ENCODE measurements around the gene MYL11.
A peak's percentile ranks its signal among the peaks of the same experiment; 100 is the strongest.

Gene MYL11

DNA sequence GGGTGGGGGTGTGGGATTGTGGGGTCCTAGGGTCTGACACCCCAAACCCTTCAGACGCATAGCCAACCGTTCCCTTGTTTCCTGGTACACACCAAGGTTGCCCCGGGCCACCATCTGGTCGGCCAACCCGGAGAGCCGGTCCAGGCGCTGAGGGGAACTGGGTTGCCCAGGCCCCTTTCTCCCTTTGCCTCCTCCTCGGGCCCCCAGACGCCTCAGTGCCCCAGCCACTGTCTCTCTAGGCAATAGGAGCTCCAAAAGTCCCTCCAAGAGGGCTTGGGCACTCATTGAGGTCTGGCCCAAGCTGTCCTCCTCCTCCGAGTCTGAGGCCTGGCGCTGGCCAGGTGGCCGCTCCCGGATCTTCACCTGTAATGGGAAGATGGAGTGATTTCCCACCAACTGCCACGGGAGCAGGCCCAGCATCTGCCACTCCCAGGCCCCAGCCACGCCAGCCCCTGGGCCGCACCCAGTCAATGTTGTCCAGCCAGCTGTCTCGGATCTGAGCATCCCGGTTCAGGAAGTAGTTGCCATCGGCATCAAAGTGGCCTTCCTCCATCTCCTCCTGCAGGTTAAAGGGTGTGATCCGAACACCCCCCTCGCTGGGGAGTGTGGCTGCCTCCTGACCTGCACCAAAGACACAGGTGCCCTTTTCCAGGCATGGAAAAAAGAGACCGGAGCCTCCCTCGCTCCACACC lies 21.0 kb upstream of the MYL11 start:
- no peak for DNase-seq

DNA sequence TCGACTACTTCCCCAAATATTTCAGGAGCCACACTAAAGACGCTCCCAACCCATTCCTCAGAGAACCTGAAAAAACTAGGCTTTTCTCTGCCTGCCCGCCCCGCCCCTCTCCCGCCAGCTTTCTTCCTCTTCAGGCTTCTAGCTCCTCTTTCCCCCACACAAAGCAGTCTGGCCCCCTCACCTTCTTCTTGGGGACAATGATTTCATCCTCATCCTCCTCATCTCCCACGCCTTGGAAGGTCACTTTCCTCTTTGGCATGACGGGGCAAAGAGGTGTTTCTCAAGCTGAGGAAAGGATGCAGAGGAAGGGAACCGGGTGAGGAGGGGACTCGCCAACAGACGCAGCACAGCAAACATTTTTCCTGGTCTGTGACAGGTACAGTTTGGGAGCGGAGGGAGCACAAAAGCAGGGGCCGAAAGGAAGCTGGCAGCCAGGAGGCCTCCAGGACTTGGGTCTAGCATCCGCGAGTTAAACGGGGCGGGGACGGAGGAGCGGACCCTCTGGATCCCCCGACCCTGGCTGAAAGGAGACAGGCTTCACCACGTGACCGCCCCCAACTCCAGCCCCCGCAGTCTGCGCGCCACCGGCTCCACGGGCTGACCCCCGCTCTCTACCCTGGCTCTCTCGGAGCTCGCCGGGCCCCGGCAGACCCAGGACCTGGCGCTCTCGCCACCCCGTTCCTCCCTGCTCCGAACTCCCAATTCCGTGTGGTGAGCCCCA lies 20.0 kb upstream of the MYL11 start:
- no peak for DNase-seq

DNA sequence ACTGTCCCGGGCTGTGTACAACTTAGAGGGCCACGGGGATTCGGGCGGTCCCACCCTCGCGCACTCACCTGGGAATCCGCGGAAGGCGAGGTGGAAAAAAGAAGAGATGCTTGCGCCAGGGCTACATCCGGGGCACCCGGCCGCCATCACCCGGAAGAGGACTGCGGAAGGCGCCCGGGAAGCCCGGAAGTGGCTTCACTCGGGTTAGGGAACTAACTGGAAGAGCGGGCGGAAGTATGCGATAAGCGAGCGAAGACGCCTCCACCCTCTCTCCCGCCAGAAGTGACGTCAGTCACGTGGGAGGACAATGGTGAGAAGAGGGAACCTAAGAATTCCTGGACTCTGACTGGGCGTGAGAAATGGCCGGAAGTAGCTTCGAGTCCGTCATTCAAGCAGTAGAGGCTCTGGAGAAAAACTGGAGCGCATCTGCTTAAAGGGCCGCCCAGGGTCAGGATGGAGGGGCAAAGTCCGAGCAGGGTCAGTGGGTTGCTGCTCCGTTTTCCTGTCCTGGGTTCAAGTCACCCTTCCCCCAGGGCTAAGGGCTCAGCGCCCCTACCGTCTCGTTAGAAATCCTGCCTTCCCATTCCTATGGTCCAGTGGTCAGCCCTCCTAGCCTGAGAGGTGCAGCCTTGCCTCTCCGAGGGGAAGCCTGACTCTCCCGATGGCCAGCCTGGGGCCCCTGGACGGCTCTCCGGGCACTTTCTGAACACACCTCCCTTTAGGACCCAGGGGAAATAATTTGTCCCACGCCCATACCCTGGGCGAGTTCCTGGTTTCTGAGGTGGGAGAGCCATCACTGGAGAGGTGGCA lies 19.3 kb upstream of the MYL11 start, which contains the start of gene CD2BP2:
TSS of gene CD2BP2 (minus strand) at position 165 of the 810 bp plus-strand sequence. CDS start 627 bp downstream, outside the sequence.
- DNase-seq, result peak; percentile 66 to 98 (median 94)

DNA sequence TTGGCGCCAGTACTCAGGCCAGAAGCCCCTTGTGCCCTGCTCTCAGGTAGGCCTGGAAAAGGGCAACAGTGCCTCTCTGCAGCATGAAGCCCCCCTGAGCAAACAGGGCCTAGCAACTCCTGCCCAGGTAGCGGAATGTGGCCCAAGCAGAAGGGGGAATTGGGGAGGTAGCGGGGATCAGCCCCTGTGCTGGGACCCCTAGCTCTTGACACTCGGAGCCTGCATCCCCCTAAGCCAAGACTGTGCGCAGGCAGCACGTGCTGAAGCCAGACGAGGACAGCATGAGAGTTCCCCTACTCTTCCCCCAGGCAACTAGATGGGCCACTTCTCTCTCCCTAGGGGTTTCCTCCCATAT lies 18.7 kb upstream of the MYL11 start:
- peak in 1 of 56 donors; percentile 52 for DNase-seq

DNA sequence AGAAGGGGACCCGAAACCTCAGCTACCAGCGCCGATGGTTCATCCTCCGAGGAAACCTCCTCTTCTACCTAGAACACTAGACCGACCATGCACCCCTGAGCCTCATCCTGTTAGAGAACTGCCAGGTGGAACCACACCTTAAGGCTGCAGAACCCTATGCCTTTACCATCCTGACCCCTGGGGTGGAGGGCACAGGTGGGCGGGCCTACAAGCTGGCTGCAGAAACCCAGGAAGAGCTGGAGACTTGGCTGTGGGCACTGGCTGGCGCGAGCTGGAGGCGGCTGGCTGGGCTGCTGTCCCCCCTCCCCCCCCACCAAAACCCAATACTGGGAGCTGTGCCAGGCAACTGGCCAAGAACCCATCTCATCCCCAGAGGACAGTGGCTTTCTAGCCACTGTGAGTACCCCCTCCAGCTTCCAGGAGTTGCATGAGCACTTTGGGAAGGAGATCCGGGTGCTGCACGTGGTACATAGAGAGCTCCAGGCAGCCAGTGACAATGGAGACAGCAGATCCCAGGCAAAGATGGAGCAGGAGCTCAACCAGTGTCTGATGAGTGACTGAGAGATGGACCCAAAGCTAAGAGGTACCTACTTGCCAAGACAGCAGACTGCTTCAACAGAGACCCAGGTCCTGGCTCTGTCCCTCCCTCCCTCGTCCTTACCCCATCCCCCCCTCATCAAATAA lies 18.1 kb upstream of the MYL11 start:
- DNase-seq, result peak in 22 of 56 donors; percentile 15 to 62 (median 35)

DNA sequence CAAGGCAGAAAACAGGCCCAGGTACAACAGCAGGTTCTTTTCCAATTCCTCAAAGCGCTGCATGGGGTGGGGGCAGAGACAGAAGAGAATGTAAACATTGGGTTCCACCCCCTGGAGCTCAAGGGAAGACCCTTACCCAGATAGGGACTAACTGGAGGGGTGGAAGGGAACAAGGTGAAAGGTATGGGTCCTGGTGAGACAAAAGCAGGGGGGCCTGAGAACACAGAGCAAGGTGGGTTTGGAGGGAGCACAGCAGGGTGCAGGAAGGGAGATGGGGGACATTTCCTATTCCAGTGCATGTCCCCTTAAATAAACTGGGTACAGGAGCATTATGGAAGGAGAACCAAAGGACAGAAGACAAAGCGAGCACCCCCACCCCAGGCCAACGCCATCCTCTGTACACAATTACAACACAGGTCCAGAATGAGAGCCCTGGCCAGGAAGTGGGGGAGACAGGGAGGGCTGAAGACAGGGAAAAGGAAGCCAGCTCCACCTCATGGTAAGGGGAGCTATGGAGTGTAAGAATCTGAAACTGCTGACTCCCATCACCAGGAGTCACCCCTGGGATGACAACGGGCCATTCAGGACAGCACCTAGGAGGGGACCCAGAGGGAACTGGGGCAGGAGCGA lies 17.4 kb upstream of the MYL11 start:
- DNase-seq, result no peak

DNA sequence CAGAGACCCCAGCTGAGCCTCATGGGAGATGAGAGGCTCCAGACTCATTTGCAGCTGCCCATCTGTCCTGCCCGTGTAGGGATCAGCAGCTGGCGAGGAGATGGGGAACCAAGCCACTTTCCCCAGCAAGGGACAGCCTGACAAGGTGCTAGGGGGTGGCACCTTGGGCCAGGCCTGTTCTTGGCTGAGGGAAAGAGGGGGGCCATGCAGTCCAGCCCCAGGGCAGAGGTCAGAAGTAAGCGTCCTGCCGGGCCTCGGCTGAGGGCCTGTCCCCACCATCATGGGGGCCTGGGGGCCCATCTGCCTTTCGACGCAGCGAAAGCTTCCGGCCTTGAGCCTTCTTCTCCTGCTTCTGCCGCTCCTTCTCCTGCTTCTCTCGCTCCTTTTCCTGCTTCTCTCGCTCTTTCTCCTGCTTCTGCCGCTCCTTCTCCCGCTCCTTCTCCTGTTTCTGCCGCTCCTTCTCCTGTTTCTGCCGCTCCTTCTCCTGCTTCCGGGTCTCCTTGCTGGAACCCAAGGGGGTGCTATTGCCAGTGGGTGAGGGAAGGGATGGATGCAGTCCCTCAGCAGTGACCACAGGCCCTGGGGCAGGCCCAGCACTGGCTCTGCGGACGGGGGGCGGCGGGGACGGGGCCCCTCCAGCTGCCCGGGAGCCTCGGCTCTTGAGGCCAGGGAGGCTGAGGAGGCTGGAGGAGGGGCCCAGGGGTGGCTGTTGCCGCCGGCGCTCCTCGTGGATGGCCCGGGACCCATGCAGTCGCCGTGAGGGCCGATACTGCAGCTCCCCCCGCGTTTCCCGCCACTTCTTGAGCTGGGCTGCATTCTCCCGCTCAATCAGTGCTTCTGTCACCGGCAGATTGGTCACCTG lies 16.7 kb upstream of the MYL11 start:
- DNase-seq, result no peak

DNA sequence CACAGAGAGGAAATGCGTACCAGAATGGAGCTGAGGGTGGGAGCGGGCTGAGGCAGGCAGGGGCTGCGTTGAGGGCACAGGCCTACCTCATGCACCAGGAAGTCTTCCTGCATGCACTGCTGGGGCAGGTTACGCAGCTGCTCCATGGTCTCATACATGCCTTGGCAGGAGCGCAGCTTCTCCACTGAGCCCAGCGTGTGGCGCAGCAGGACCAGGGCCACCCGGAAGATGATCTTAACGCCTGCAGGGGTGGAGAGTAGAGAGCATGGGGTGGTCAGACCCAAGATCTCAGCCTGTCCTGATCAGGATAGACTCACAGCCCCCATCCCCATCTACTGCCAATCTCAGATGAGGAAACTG lies 16.0 kb upstream of the MYL11 start:
- no peak for DNase-seq

DNA sequence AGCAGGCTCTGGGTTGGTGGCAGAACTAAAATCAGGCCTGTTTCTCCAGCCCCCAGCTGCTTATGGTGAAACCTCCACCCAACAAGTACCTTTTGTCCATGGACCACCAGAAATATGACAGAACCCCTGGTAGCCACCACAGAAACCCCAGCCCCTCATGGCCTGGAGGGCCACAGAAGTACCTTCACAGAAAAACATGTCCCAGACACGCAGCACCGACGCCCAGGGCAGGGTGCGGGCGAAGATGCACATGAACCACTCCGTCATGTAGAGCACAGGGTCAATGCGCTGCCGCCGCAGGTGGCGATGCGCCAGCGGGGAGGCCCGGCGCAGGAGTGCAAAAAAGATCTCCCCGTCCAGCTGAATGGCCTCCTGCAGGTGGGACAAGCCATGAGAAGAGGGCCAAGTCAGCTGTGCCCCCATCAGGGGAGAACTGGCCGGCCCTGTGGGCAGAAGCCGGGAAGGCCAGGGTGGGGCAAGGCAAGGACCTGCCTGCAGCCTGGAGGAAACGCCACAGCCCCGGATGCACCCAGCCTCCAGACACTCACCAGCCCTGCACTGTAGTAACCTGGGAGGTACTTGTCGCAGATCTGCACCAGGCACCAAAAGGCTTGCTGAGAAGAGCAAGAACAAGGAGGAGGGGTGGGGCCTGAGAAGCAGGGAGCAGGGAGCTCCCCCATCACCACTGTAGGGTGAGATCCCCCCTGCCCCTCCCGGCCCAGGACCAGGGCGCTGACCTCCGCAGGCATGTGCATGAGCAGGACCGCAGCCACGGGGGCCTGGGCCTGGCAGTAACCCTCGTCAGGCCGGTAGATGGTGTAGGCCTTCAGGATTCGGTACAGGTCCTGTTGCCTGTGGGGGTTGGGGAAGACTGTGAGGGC lies 15.4 kb upstream of the MYL11 start:
- no peak for DNase-seq

DNA sequence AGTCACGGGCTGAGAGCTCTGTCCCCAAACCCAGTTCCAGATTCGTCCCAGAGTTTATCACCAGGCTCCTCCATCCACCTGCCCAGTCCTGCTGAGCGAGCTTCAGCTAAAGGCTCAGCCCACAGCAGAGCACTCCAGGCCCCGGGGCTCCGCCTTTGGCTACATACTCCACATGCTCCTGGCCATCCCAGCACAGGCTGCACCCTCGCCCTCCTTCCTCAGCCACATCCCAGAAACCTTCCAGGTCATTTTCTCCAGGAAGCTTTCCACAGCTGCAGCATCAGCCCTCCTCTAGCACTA lies 14.8 kb upstream of the MYL11 start:
- DNase-seq, result no peak

DNA sequence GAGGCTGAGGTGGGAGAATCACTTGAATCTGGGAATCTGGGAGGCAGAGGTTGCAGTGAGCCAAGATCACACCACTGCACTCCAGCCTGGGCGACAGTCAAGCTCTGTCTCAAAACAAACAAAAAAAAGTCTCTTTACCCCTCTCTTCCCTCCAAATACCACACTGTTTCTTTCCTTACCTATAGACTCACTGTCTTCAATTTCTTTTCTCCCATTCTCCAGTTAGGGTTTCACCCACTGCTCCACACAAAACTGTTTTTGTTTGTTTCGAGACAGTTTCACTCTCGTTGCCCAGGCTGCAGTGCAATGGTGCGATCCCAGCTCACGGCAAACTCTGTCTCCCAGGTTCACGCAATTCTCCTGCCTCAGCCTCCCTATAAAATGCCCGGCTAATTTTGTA lies 13.4 kb upstream of the MYL11 start:
- no peak for DNase-seq

DNA sequence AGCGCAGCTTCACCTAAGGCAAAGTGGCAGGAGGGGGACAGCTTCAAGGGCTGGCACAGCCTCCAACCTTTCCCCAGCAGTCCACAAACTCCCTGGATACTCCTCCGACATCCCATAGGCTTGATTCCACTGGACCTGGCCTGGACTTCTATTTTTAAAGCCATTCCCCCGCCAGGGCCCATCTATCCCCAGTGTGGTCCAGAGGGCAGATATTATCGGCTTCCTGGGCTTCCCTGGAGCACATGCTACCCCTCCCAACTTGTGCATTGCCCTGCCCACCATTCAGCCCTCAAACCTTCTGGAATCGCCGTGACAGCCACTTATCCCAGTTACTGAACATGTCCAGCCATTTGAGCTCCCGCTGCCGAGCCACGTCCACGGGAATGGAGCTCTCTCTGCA lies 9.4 kb upstream of the MYL11 start:
- no peak for DNase-seq

DNA sequence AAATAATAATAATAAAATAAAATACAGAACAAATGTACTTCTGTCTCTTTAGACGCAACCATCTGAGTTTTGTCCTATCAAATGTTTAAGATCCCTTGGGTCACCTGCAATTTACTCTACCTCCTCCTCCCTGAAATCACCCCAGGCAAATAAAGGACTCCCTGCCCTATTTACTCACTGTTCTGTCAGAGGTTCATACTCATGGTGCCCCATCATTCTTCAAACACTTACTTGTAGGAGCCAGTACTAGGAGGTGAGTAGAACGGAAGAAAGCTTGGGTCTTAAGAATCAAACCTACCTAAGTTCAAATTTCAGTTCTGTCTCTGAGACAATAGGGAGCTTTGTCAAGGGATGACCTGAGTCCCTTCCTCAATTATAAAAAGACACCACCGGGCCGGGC lies 8.1 kb upstream of the MYL11 start:
- no peak for DNase-seq

DNA sequence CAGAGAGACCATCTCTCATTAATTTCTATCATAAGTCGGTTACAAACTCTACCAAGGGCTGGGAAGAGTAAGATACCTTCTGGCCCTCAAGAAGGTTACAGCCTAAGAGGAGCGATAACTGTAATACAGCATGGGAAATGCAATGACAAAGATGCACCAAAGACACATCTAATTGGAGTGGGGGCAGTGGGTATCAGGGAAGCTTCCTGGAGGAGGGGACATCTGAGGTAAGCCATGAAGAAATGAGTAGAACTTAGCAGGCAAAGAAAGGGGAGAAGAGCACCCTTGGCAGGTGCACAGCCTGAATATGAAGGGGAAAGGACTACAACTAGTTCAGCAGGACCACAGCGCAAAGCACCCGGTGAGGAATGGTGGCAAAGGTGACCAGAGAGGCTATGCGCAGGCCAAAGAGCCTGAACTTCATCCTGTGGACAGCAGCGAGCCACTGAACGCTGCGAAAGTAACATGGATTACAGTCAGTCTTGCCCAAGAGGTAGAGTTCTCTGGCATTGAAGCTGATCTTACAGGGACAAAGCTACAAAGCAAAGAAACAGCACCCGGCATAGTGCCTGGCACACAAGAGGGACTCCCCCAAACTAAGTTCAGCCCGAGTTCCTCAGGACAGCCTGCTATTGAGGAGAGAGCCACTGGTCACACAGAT lies 7.1 kb upstream of the MYL11 start:
- no peak for DNase-seq

DNA sequence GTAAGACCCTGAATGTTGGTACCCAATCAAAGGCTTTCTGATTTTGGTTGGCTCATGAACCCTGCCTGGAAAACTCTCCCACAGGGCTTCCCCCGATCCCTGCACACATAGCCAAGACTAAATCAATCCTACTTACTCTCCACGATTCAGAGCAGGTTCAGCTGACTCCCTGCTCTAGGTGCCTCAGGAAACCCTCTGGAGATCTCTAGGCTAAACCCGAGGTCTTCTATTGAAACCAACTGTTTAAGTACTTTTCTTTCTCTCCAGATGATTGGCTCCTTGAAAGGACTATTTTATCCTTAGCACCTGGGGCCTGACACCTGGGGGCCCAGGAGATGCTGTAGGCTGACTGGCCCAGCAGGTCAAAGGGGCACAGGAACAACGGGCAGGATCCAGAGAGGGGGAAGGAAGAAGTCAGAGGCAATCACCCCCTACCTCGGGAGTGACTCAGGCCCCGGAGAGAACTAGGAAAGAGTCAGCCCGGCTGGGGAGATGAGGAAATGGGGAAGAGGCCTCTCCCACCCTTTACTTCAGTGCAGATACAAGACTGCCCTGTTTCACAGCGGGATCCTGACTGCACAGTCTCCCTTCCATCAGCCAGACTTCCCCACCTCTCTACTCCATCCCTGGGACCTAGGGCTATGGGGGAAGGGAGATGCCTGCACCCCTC lies 6.3 kb upstream of the MYL11 start:
- DNase-seq, result no peak

DNA sequence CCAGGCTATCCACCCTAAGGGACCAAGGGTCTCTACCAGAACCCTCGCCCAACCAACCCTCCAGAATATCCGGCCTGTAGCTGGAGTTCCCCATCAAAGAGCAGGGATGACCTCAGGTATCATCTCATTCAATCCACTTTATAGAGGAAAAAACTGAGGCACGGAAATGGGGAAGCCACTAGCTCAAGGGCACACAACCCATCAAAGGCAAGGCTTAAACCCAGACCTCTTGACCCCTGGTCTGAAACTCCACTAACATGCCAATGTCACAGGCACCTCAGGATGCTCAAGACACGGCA lies 5.9 kb upstream of the MYL11 start:
- no peak for DNase-seq

DNA sequence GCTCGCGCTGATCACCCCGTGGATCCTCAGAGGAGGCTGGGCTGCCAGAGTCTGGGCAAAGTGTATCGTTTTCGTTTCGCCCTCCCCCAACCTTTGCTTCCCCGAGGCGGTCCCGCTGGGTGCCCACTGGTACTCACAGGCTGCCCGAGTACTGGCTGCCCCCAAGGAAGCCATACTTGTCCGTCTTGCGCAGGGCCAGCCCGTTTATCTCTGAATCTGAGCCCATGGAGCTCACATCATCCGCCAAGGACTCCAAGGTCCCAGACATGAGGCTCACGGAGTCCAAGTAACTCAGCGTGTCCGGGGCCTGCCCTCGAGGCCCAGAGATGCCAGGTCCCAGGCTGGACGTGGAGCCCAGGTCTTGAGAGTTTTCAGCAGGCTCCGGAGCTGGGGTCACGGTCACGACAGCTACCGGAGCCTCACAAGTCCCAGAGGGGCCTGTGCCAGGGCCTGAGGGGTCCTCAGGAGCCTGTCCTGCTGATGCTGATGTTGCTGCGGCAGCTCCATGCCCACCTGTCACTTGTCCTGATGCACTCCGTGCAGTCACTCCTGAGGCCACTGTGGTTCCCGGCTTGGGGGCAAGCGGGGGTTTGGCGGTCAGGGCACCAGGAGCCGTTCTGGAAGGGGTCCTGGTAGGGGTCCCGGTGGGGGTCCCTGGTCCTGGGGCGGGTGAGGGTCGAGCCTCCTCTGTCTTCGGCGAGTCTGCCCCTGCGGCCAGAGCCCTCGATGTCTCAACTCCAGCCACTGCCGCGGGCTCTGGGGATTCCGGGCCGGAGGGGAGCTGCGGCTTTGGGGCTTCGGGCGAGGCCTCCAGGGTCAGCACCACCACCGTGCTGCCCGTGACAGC lies 5.3 kb upstream of the MYL11 start:
- peak in 3 of 56 donors; percentile 13 to 40 (median 29) for DNase-seq
